Suprapubic skin (tissue), 4 donors: ENCODE measurements around the gene LTBR. TPM values are rescaled to one million over a fixed set of nuclear protein-coding genes. Genes with fewer than 3 reads are reported as not detected.

Source experiments
- DNase-seq, 2 donors: peaks; one replicate each; pipeline ENCODE4 v3.0.0-alpha.2; 2019; ENCODE audit warnings: low spot score in 2 of 2
- H3K27ac ChIP-seq: fragments of 200-600 bp; sonication (generic); one replicate; pipeline ENCODE4 v1.5.1; 2019
- H3K27me3 ChIP-seq: fragments of 200-600 bp; sonication (generic); one replicate; pipeline ENCODE4 v1.5.1; 2019
- H3K36me3 ChIP-seq: fragments of 200-600 bp; sonication (generic); one replicate; pipeline ENCODE4 v1.5.1; 2019
- H3K4me1 ChIP-seq: fragments of 200-600 bp; sonication (generic); one replicate; pipeline ENCODE4 v1.5.1; 2019
- H3K4me3 ChIP-seq: fragments of 200-600 bp; sonication (generic); one replicate; pipeline ENCODE4 v1.5.1; 2019; ENCODE audit warnings: mild to moderate bottlenecking
- H3K9me3 ChIP-seq: fragments of 200-600 bp; sonication (generic); one replicate; pipeline ENCODE4 v1.5.1; 2019
- EP300 ChIP-seq: sonication (generic); formaldehyde crosslinking; IDR thresholded peaks from one replicate; pipeline ENCODE4 v1.6.1; 2017; ENCODE audit warnings: antibody characterized with exemption
- POLR2A ChIP-seq, 2 donors: fragments of 450-650 bp; IDR thresholded peaks; one replicate each; pipeline ENCODE4 v1.6.1; 2017; ENCODE audit warnings: antibody characterized with exemption in 2 of 2, mild to moderate bottlenecking in 2 of 2, moderate library complexity in 2 of 2
- POLR2AphosphoS5 ChIP-seq, 3 donors: sonication (generic); formaldehyde crosslinking; IDR thresholded peaks; one replicate each; pipeline ENCODE4 v1.6.1; 2017; ENCODE audit warnings: antibody characterized with exemption in 3 of 3
- WGBS: methylation state at CpG from one replicate; pipeline ENCODE4 v1.1.5; 2018; 5-methylcytosine and 5-hydroxymethylcytosine counted together
- total RNA-seq, 4 donors: library from RNA; depleted of rRNA; stranded (reverse); fragments of >200 nt; gene quantifications; one replicate each; pipeline ENCODE4 v1.1.0, GENCODE V29; 2016
- TF ChIP-seq, protein P1 (sequence below), 2 donors: fragments of 200-600 bp in 1 of 2; fragments of 450-650 bp in 1 of 2; sonication (generic) in 1 of 2; IDR thresholded peaks; one replicate each; pipeline ENCODE4 v1.5.1; 2016 to 2019; ENCODE audit warnings: antibody characterized with exemption in 2 of 2, mild to moderate bottlenecking in 1 of 2, moderate library complexity in 1 of 2

The LTBR gene
- total RNA-seq, 4 donors from 2014 or later: 157 to 297 (median 204) TPM

GRCh38 chr12:6394398-6394797, 10.4 kb downstream of the LTBR start:
- Histone ChIP-seq H3K4me1 (peaks cover 23% of the 10 kb centered on the region), H3K27me3 (no peaks in the 10 kb centered on the region), H3K27ac (no peak overlapping the region), H3K36me3 (peaks cover 23% of the 10 kb centered on the region), H3K4me3 (no peak overlapping the region), H3K9me3 (no peaks in the 10 kb centered on the region)
- DNase-seq: no peak
- WGBS: 72% methylated on average over 8 of the region's 8 CpGs
- TF ChIP-seq POLR2AphosphoS5 (IDR thresholded peaks at IDR 0.05): no peak
- TF ChIP-seq POLR2A (IDR thresholded peaks at IDR 0.05): no peak
- no peak for TF ChIP-seq EP300
- TF ChIP-seq, protein P1, sequence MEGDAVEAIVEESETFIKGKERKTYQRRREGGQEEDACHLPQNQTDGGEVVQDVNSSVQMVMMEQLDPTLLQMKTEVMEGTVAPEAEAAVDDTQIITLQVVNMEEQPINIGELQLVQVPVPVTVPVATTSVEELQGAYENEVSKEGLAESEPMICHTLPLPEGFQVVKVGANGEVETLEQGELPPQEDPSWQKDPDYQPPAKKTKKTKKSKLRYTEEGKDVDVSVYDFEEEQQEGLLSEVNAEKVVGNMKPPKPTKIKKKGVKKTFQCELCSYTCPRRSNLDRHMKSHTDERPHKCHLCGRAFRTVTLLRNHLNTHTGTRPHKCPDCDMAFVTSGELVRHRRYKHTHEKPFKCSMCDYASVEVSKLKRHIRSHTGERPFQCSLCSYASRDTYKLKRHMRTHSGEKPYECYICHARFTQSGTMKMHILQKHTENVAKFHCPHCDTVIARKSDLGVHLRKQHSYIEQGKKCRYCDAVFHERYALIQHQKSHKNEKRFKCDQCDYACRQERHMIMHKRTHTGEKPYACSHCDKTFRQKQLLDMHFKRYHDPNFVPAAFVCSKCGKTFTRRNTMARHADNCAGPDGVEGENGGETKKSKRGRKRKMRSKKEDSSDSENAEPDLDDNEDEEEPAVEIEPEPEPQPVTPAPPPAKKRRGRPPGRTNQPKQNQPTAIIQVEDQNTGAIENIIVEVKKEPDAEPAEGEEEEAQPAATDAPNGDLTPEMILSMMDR (IDR thresholded peaks at IDR 0.05): no peak

DNA sequence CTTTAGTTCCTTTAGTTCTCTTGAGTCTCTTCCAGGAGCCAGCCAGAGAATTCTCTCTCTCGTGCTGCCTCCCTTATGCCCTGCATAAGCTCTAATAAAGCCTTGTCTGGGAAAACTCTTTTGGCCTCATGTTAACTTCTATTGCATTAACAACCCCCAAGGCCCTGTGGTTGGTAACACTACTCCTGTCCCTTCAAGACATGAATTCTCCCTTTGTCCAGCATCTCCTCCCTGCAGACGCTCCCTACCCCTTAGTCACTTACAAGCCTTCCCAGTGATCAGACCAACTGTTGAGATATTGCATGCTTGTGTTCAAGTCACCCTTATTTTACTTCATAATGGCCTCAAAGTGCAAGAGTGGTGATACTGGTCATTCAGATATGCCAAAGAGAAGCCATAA, 12.1 kb downstream of the LTBR start:
- Histone ChIP-seq H3K9me3 (no peaks in the 10 kb centered on the region), H3K4me1 (peaks cover 21% of the 10 kb centered on the region), H3K27ac (no peak overlapping the region), H3K4me3 (no peak overlapping the region), H3K27me3 (no peaks in the 10 kb centered on the region), H3K36me3 (peaks cover 10% of the 10 kb centered on the region)
- TF ChIP-seq POLR2AphosphoS5 (IDR thresholded peaks at IDR 0.05): no peak
- TF ChIP-seq, protein P1 (IDR thresholded peaks at IDR 0.05): no peak
- TF ChIP-seq POLR2A (IDR thresholded peaks at IDR 0.05): no peak
- no peak for TF ChIP-seq EP300
- DNase-seq: no peak
- WGBS: 57% methylated on average over 2 of the region's 2 CpGs

GRCh38 chr12:6399884-6400644, 16.1 kb downstream of the LTBR start:
- Histone ChIP-seq H3K27me3 (no peaks in the 10 kb centered on the region), H3K9me3 (no peaks in the 10 kb centered on the region), H3K27ac (no peak overlapping the region), H3K36me3 (no peaks in the 10 kb centered on the region), H3K4me1 (peaks cover 7% of the 10 kb centered on the region), H3K4me3 (no peak overlapping the region)
- TF ChIP-seq EP300 (no peak), POLR2A (IDR thresholded peaks at IDR 0.05) (no peak), POLR2AphosphoS5 (IDR thresholded peaks at IDR 0.05) (no peak)
- TF ChIP-seq, protein P1 (IDR thresholded peaks at IDR 0.05): no peak
- DNase-seq: no peak
- WGBS: 89% methylated on average over 7 of the region's 7 CpGs

GRCh38 chr12:6404390-6404789, 20.4 kb downstream of the LTBR start:
- DNase-seq: no peak
- Histone ChIP-seq H3K27ac (no peak overlapping the region), H3K36me3 (no peaks in the 10 kb centered on the region), H3K4me3 (no peak overlapping the region), H3K27me3 (no peaks in the 10 kb centered on the region), H3K4me1 (no peaks in the 10 kb centered on the region), H3K9me3 (no peaks in the 10 kb centered on the region)
- TF ChIP-seq POLR2A (IDR thresholded peaks at IDR 0.05) (no peak), EP300 (no peak), POLR2AphosphoS5 (IDR thresholded peaks at IDR 0.05) (no peak)
- TF ChIP-seq, protein P1 (IDR thresholded peaks at IDR 0.05): no peak
- WGBS: 92% methylated on average over 5 of the region's 5 CpGs

DNA sequence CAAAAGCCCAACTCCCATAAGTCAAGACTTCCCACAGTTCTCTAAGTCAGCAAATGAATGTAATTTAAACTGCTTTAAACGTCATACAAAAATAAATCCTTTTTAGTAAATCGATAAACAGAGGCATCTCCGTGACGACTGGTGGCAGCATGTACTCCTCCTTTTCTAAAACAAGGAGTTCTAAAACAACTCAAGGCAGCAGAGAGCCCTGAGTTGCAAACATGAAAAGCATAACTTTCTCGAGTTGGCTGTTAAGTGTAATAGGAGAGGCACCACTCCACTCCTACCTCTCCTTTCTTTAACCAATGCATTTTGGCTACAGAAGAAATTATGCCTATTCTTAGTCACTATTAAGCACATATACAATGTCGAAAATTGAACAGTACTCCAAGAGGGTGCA, 22.0 kb downstream of the LTBR start:
- Histone ChIP-seq H3K27me3 (no peaks in the 10 kb centered on the region), H3K36me3 (no peaks in the 10 kb centered on the region), H3K9me3 (no peaks in the 10 kb centered on the region), H3K27ac (no peak overlapping the region), H3K4me3 (no peak overlapping the region), H3K4me1 (no peaks in the 10 kb centered on the region)
- DNase-seq: no peak
- 83% methylated on average over 6 of the region's 6 CpGs for WGBS
- no peak for TF ChIP-seq EP300
- no peak for TF ChIP-seq POLR2A (IDR thresholded peaks at IDR 0.05)
- no peak for TF ChIP-seq POLR2AphosphoS5 (IDR thresholded peaks at IDR 0.05)
- TF ChIP-seq, protein P1 (IDR thresholded peaks at IDR 0.05): no peak
